ENCODE measurements around the gene MAMDC2. TPM values are rescaled to one million over a fixed set of nuclear protein-coding genes. Genes with fewer than 3 reads are reported as not detected.
A peak's percentile ranks its signal among the peaks of the same experiment; 100 is the strongest.

Gene MAMDC2
- total and polyA plus RNA-seq, 9 donors, result 24.6 to 96.6 (median 69.5) TPM

DNA sequence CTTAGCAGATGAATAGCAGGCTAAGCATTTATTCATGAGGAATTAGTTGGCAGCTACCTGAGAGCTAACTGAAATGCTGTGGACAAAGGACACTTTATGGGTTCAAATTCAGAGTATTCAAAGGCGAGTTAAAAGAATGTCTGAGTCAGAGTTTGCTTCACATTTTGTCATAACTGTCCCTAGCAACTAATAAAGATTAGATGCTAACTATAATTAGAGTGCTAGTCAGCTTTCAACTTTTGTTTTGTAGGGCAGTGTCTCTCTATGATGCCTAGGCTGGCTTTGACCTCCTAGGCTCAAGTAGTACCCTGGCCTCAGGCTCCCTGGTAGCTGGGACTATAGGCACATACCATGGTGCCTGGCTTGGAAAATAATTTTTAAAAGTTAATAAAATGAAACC, 219.8 kb downstream of the MAMDC2 start:
- TF ChIP-seq POLR2A (IDR thresholded peaks at IDR 0.05), result no peak
- TF ChIP-seq, protein P1, sequence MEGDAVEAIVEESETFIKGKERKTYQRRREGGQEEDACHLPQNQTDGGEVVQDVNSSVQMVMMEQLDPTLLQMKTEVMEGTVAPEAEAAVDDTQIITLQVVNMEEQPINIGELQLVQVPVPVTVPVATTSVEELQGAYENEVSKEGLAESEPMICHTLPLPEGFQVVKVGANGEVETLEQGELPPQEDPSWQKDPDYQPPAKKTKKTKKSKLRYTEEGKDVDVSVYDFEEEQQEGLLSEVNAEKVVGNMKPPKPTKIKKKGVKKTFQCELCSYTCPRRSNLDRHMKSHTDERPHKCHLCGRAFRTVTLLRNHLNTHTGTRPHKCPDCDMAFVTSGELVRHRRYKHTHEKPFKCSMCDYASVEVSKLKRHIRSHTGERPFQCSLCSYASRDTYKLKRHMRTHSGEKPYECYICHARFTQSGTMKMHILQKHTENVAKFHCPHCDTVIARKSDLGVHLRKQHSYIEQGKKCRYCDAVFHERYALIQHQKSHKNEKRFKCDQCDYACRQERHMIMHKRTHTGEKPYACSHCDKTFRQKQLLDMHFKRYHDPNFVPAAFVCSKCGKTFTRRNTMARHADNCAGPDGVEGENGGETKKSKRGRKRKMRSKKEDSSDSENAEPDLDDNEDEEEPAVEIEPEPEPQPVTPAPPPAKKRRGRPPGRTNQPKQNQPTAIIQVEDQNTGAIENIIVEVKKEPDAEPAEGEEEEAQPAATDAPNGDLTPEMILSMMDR (IDR thresholded peaks at IDR 0.05), result no peak
- no peak for TF ChIP-seq EP300 (IDR thresholded peaks at IDR 0.05)
- H3K27me3 ChIP-seq, result no peaks in the 10 kb centered on the region
- H3K36me3 ChIP-seq, result no peaks in the 10 kb centered on the region
- H3K4me1 ChIP-seq (ENCODE audit: insufficient read depth), result peaks cover 20% of the 10 kb centered on the region
- 82 to 90% (median 83%) methylated on average over 1 of the region's 1 CpG for WGBS, 3 donors
- intact Hi-C loops (cut with DNase I), result loop anchor here in 1 of 4 donors (5.0 kb wide), 1 partner anchor 349 kb away; no protein-coding TSS in a partner anchor
- no peak overlapping the region for H3K27ac ChIP-seq
- no peak for DNase-seq
- no peak overlapping the region for H3K4me3 ChIP-seq
- H3K9me3 ChIP-seq, result no peaks in the 10 kb centered on the region

Small RNAs within 50 kb of the gene (small RNA-seq; reads per million reads assigned to genes)
- 0.75 reads per million, percentile 43 among the genes with 10 or more reads in this experiment for gene RNU2-5P

Other genes starting within 250 kb of the MAMDC2 start
- gene CFAP95, start 223.0 kb upstream of the MAMDC2 start, total RNA-seq, result 10 to 100 TPM in 1 of 7 donors, 1 to 10 TPM in 1, under 1 TPM in 3, not detected in 2; 0.56 to 19.2 (median 0.77) TPM
- gene CFAP95, start 223.0 kb upstream of the MAMDC2 start, polyA plus RNA-seq, result under 1 TPM in 1 of 2 donors, not detected in 1; 0.25 TPM
- gene SMC5, start 215.1 kb downstream of the MAMDC2 start, total RNA-seq, result 10 to 100 TPM; 32.4 to 55.8 (median 52.6) TPM
- 10 to 100 TPM; 19.5 to 27.3 TPM for gene SMC5, start 215.1 kb downstream of the MAMDC2 start, polyA plus RNA-seq

Data from ovary (tissue), 9 donors.